ENCODE results near the gene RHAG.
"Not testable (repeated sequence)": the region's sequence is repeated elsewhere in the genome, so short reads cannot be mapped to it uniquely, and the experiment has no call there.

RHAG gene

DNA sequence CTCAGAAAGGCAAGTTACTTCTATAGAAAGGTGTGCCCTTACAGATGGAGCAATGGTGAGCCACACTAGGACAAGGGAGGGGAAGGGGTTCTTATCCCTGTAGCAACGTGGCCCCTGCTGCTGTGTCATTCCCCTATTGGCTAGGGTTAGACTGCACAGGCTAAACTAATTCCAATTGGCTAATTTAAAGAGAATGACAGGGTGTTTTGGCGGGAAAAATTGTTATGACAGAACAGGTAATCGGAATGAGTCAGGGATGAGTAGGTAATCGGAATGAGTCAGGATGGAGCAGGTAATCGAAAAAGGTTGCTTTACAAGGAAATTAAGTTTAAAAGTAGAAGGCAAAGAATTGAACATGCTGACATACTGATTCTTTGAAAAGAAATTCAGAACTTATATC is 49.4 kb downstream of the RHAG start:
- H2BK15ac ChIP-seq (ENCODE audit: low read length); H3K36me3 ChIP-seq (replicated peaks in 1 of 2; ENCODE audit: control insufficient read depth in 2 of 2, insufficient read depth in 2 of 2, low read length in 2 of 2); H2BK120ac ChIP-seq (ENCODE audit: low read depth, low read length); H3K4me3 ChIP-seq (ENCODE audit: low read length in 2 of 2); H3K9ac ChIP-seq (ENCODE audit: low read depth, low read length, poor library complexity); H2BK5ac ChIP-seq (ENCODE audit: low read length); H3K18ac ChIP-seq (ENCODE audit: low read length); DNase-seq (ENCODE audit: low spot score); H3K23ac ChIP-seq (ENCODE audit: low read depth, low read length, poor library complexity); H3K4ac ChIP-seq (ENCODE audit: low read length); H2AK5ac ChIP-seq (ENCODE audit: low read depth, low read length); H3K27ac ChIP-seq (replicated peaks; ENCODE audit: low read length); H3K27me3 ChIP-seq (ENCODE audit: control insufficient read depth in 3 of 3, insufficient read depth in 3 of 3, low read depth in 1 of 3, low read length in 3 of 3); H3K79me1 ChIP-seq (ENCODE audit: low read depth, low read length); H3K4me1 ChIP-seq (ENCODE audit: control insufficient read depth in 2 of 2, insufficient read depth in 1 of 2, low read depth in 1 of 2, low read length in 2 of 2); H3K9me3 ChIP-seq (replicated peaks in 1 of 2; ENCODE audit: control insufficient read depth in 2 of 2, insufficient read depth in 1 of 2, low read depth in 1 of 2, low read length in 2 of 2); H4K8ac ChIP-seq (ENCODE audit: low read depth, low read length); H2BK12ac ChIP-seq (ENCODE audit: low read length); H2AFZ ChIP-seq (ENCODE audit: low read length); H3K4me2 ChIP-seq (ENCODE audit: insufficient read depth, low read length, poor library complexity, severe bottlenecking); H3K14ac ChIP-seq (ENCODE audit: low read length); H4K91ac ChIP-seq (ENCODE audit: low read depth, low read length, poor library complexity): not testable (repeated sequence)
- WGBS, 2 donors (ENCODE audit: extremely low coverage in 2 of 2, insufficient read length in 2 of 2, insufficient replicate concordance in 1 of 2): no CpG with 5 or more reads among the region's 5 CpGs

- no peak overlapping the region for H3K14ac ChIP-seq (ENCODE audit: low read length)
- H3K79me1 ChIP-seq (ENCODE audit: low read depth, low read length): no peaks in the 10 kb centered on the region
- H3K18ac ChIP-seq (ENCODE audit: low read length): no peak overlapping the region
- no peak overlapping the region for H2BK12ac ChIP-seq (ENCODE audit: low read length)
- H3K4me1 ChIP-seq (ENCODE audit: control insufficient read depth in 2 of 2, insufficient read depth in 1 of 2, low read depth in 1 of 2, low read length in 2 of 2): no peaks in the 10 kb centered on the region
- H3K9ac ChIP-seq (ENCODE audit: low read depth, low read length, poor library complexity): no peak overlapping the region
- no peak overlapping the region for H3K4me2 ChIP-seq (ENCODE audit: insufficient read depth, low read length, poor library complexity, severe bottlenecking)
- H4K91ac ChIP-seq (ENCODE audit: low read depth, low read length, poor library complexity): no peak overlapping the region
- H3K4ac ChIP-seq (ENCODE audit: low read length): no peak overlapping the region
- H4K8ac ChIP-seq (ENCODE audit: low read depth, low read length): no peak overlapping the region
- H3K23ac ChIP-seq (ENCODE audit: low read depth, low read length, poor library complexity): no peak overlapping the region
- no peak overlapping the region for H3K4me3 ChIP-seq (ENCODE audit: low read length in 2 of 2)
- H3K27ac ChIP-seq (replicated peaks; ENCODE audit: low read length): no peak overlapping the region
- no peak overlapping the region for H2AFZ ChIP-seq (ENCODE audit: low read length)
- WGBS, 2 donors (ENCODE audit: extremely low coverage in 2 of 2, insufficient read length in 2 of 2, insufficient replicate concordance in 1 of 2): no CpG with 5 or more reads among the region's 1 CpG
- no peaks in the 10 kb centered on the region for H3K36me3 ChIP-seq (replicated peaks in 1 of 2; ENCODE audit: control insufficient read depth in 2 of 2, insufficient read depth in 2 of 2, low read length in 2 of 2)
- no peaks in the 10 kb centered on the region for H3K9me3 ChIP-seq (replicated peaks in 1 of 2; ENCODE audit: control insufficient read depth in 2 of 2, insufficient read depth in 1 of 2, low read depth in 1 of 2, low read length in 2 of 2)
- no peaks in the 10 kb centered on the region for H3K27me3 ChIP-seq (ENCODE audit: control insufficient read depth in 3 of 3, insufficient read depth in 3 of 3, low read depth in 1 of 3, low read length in 3 of 3)
- no peak overlapping the region for H2BK120ac ChIP-seq (ENCODE audit: low read depth, low read length)
- no peak overlapping the region for H2BK5ac ChIP-seq (ENCODE audit: low read length)
- no peak overlapping the region for H2AK5ac ChIP-seq (ENCODE audit: low read depth, low read length)
- H2BK15ac ChIP-seq (ENCODE audit: low read length): no peak overlapping the region
- no peak for DNase-seq (ENCODE audit: low spot score)
Measured at GRCh38 chr6:49582529-49582928, 54.1 kb downstream of the RHAG start.

- H3K23ac ChIP-seq (ENCODE audit: low read depth, low read length, poor library complexity): no peak overlapping the region
- H2AFZ ChIP-seq (ENCODE audit: low read length): no peak overlapping the region
- no peak overlapping the region for H3K4ac ChIP-seq (ENCODE audit: low read length)
- no peak overlapping the region for H3K9ac ChIP-seq (ENCODE audit: low read depth, low read length, poor library complexity)
- no peak overlapping the region for H2BK5ac ChIP-seq (ENCODE audit: low read length)
- H3K14ac ChIP-seq (ENCODE audit: low read length): no peak overlapping the region
- H4K8ac ChIP-seq (ENCODE audit: low read depth, low read length): no peak overlapping the region
- H2BK15ac ChIP-seq (ENCODE audit: low read length): no peak overlapping the region
- no peaks in the 10 kb centered on the region for H3K9me3 ChIP-seq (replicated peaks in 1 of 2; ENCODE audit: control insufficient read depth in 2 of 2, insufficient read depth in 1 of 2, low read depth in 1 of 2, low read length in 2 of 2)
- H4K91ac ChIP-seq (ENCODE audit: low read depth, low read length, poor library complexity): no peak overlapping the region
- no peak overlapping the region for H3K4me2 ChIP-seq (ENCODE audit: insufficient read depth, low read length, poor library complexity, severe bottlenecking)
- no peak overlapping the region for H3K27ac ChIP-seq (replicated peaks; ENCODE audit: low read length)
- H3K79me1 ChIP-seq (ENCODE audit: low read depth, low read length): no peaks in the 10 kb centered on the region
- DNase-seq (ENCODE audit: low spot score): no peak
- H3K36me3 ChIP-seq (replicated peaks in 1 of 2; ENCODE audit: control insufficient read depth in 2 of 2, insufficient read depth in 2 of 2, low read length in 2 of 2): no peaks in the 10 kb centered on the region
- no peak overlapping the region for H2AK5ac ChIP-seq (ENCODE audit: low read depth, low read length)
- no peaks in the 10 kb centered on the region for H3K4me1 ChIP-seq (ENCODE audit: control insufficient read depth in 2 of 2, insufficient read depth in 1 of 2, low read depth in 1 of 2, low read length in 2 of 2)
- H2BK12ac ChIP-seq (ENCODE audit: low read length): no peak overlapping the region
- no peak overlapping the region for H3K18ac ChIP-seq (ENCODE audit: low read length)
- H3K27me3 ChIP-seq (ENCODE audit: control insufficient read depth in 3 of 3, insufficient read depth in 3 of 3, low read depth in 1 of 3, low read length in 3 of 3): no peaks in the 10 kb centered on the region
- H3K4me3 ChIP-seq (ENCODE audit: low read length in 2 of 2): no peak overlapping the region
- H2BK120ac ChIP-seq (ENCODE audit: low read depth, low read length): no peak overlapping the region
Measured at GRCh38 chr6:49579649-49580048, 57.0 kb downstream of the RHAG start.

DNA sequence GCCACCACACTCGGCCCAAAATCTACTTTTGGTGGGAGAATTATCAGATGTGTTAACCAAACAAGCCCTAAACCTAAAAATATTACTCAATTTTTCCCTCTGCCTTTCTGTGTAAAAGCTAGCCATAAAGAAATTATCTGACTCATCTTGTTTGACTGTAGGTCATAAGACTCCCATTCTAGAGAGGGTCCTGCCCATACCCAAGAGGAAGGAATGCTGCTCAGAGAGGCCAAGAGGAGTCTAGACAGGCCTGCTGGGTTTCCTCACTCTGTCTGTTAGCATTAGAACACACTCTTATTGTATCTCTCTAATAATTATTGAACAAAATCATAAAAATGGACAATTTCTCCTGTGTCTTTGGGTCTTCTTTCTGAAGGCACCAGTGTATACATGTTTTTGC is 60.0 kb downstream of the RHAG start:
- no peak overlapping the region for H2AFZ ChIP-seq (ENCODE audit: low read length)
- no peak overlapping the region for H2BK5ac ChIP-seq (ENCODE audit: low read length)
- H2BK12ac ChIP-seq (ENCODE audit: low read length): no peak overlapping the region
- no peaks in the 10 kb centered on the region for H3K9me3 ChIP-seq (replicated peaks in 1 of 2; ENCODE audit: control insufficient read depth in 2 of 2, insufficient read depth in 1 of 2, low read depth in 1 of 2, low read length in 2 of 2)
- H3K18ac ChIP-seq (ENCODE audit: low read length): no peak overlapping the region
- DNase-seq (ENCODE audit: low spot score): no peak
- no peak overlapping the region for H3K14ac ChIP-seq (ENCODE audit: low read length)
- H2BK120ac ChIP-seq (ENCODE audit: low read depth, low read length): no peak overlapping the region
- H3K23ac ChIP-seq (ENCODE audit: low read depth, low read length, poor library complexity): no peak overlapping the region
- no peak overlapping the region for H3K4ac ChIP-seq (ENCODE audit: low read length)
- H2BK15ac ChIP-seq (ENCODE audit: low read length): no peak overlapping the region
- H2AK5ac ChIP-seq (ENCODE audit: low read depth, low read length): no peak overlapping the region
- H3K4me1 ChIP-seq (ENCODE audit: control insufficient read depth in 2 of 2, insufficient read depth in 1 of 2, low read depth in 1 of 2, low read length in 2 of 2): no peaks in the 10 kb centered on the region
- no peak overlapping the region for H4K91ac ChIP-seq (ENCODE audit: low read depth, low read length, poor library complexity)
- H3K9ac ChIP-seq (ENCODE audit: low read depth, low read length, poor library complexity): no peak overlapping the region
- H3K27ac ChIP-seq (replicated peaks; ENCODE audit: low read length): no peak overlapping the region
- no peak overlapping the region for H3K4me2 ChIP-seq (ENCODE audit: insufficient read depth, low read length, poor library complexity, severe bottlenecking)
- no CpG with 5 or more reads among the region's 1 CpG for WGBS, 2 donors (ENCODE audit: extremely low coverage in 2 of 2, insufficient read length in 2 of 2, insufficient replicate concordance in 1 of 2)
- H3K27me3 ChIP-seq (ENCODE audit: control insufficient read depth in 3 of 3, insufficient read depth in 3 of 3, low read depth in 1 of 3, low read length in 3 of 3): no peaks in the 10 kb centered on the region
- H3K4me3 ChIP-seq (ENCODE audit: low read length in 2 of 2): no peak overlapping the region
- no peak overlapping the region for H4K8ac ChIP-seq (ENCODE audit: low read depth, low read length)
- no peaks in the 10 kb centered on the region for H3K36me3 ChIP-seq (replicated peaks in 1 of 2; ENCODE audit: control insufficient read depth in 2 of 2, insufficient read depth in 2 of 2, low read length in 2 of 2)
- no peaks in the 10 kb centered on the region for H3K79me1 ChIP-seq (ENCODE audit: low read depth, low read length)

Measured in neuronal stem cell (in vitro differentiated cells).